Lung (tissue), 12 donors: ENCODE results near the gene OR10A7. TPM values are rescaled to one million over a fixed set of nuclear protein-coding genes. Genes with fewer than 3 reads are reported as not detected.
A peak's percentile ranks its signal among the peaks of the same experiment; 100 is the strongest.

ENCODE experiments used
- ATAC-seq: fragments of 200-7000 bp; cut with Tn5 transposase; one replicate; pipeline ENCODE4 v1.9.1; 2020; ENCODE audit warnings: moderate number of reproducible peaks; ENCODE audit not compliant: insufficient read depth, low FRiP score
- DNase-seq, 3 donors: peaks; one replicate each; pipeline ENCODE4 v3.0.0-alpha.2; 2013 to 2017
- H3K27ac ChIP-seq, 2 donors: one replicate each; pipeline ENCODE4 v1.5.1; 2013; ENCODE audit warnings: mild to moderate bottlenecking in 2 of 2, moderate library complexity in 2 of 2, control low read depth in 1 of 2, inconsistent platforms in 1 of 2, low read depth in 1 of 2, low read length in 1 of 2
- H3K27me3 ChIP-seq, 3 donors: one replicate each; pipeline ENCODE4 v1.5.1; 2013; ENCODE audit warnings: low read length in 2 of 3; ENCODE audit not compliant: control insufficient read depth in 3 of 3, insufficient read depth in 3 of 3
- H3K36me3 ChIP-seq, 4 donors: one replicate each; pipeline ENCODE4 v1.5.1; 2013; ENCODE audit warnings: low read length in 4 of 4, mild to moderate bottlenecking in 1 of 4, moderate library complexity in 1 of 4; ENCODE audit not compliant: control insufficient read depth in 4 of 4, insufficient read depth in 4 of 4
- H3K4me1 ChIP-seq, 5 donors: one replicate each; pipeline ENCODE4 v1.5.1; 2013; ENCODE audit warnings: low read length in 5 of 5, mild to moderate bottlenecking in 2 of 5, moderate library complexity in 1 of 5; ENCODE audit not compliant: control insufficient read depth in 5 of 5, insufficient read depth in 5 of 5
- H3K4me3 ChIP-seq: one replicate; pipeline ENCODE4 v1.5.1; 2013; ENCODE audit warnings: mild to moderate bottlenecking, control low read depth, moderate library complexity
- H3K9ac ChIP-seq, 2 donors: one replicate each; pipeline ENCODE4 v1.5.1; 2013; ENCODE audit warnings: low read length in 2 of 2, control low read depth in 1 of 2; ENCODE audit not compliant: insufficient read depth in 1 of 2
- H3K9me3 ChIP-seq, 4 donors: one replicate each; pipeline ENCODE4 v1.5.1; 2013; ENCODE audit warnings: low read length in 3 of 4, mild to moderate bottlenecking in 1 of 4, moderate library complexity in 1 of 4; ENCODE audit not compliant: control insufficient read depth in 4 of 4, insufficient read depth in 3 of 4
- WGBS, 2 donors: extraction: QIAGEN DNeasy Blood & Tissue Kit; methylation state at CpG; one replicate each; pipeline ENCODE4 v1.1.7; 2013; 5-methylcytosine and 5-hydroxymethylcytosine counted together
- polyA plus RNA-seq, 2 donors: library from polyadenylated mRNA; stranded (reverse); fragments of 200-250 nt; gene quantifications; one replicate each; pipeline ENCODE4 v1.2.1, GENCODE V29; 2013
- total RNA-seq, 2 donors: library from RNA; depleted of rRNA in 1 of 2; stranded (reverse); fragments of >200 nt in 1 of 2; gene quantifications; one replicate each; pipeline ENCODE4 v1.2.1, GENCODE V29; 2014 to 2021
- TF ChIP-seq, protein P1 (sequence below): IDR thresholded peaks from 2 replicates; pipeline ENCODE4 v1.5.1; 2012; ENCODE audit warnings: mild to moderate bottlenecking; ENCODE audit errors: control extremely low read depth, extremely low read depth
- donor health status: control.
- donor health status: control.
- donor health status: Bipolar disorder and iron deficiency.
- donor health status: healthy.
- donor health status: DM: yes; HTN: yes; CAD: no.

The OR10A7 gene
- total and polyA plus RNA-seq, 4 donors: not detected

DNA sequence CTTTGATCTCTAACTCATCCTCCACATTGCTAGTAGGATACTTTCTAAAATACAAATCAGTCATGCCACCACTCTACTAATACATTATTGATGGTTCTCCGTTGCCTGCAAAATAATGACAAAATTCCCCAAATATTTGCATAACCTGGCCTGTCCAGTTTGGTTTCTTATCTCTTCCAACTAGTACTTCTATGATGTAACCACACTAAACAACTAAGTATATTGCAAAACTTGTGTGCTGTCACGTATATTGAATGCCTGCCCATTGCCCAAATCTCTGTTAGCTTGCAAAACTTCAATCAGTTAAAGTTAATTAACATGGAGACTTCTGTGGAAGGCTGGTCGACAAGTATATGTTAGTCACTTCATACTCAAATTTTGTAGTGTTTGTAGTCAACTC, 30.1 kb downstream of the OR10A7 start:
- WGBS, 2 donors: 37 to 42% methylated on average over 3 of the region's 3 CpGs
- Histone ChIP-seq H3K4me1 (peaks cover 0 to 19% (median 0%) of the 10 kb centered on the region in 5 donors), H3K4me3 (no peak overlapping the region), H3K27ac (no peak overlapping the region), H3K9ac (no peak overlapping the region), H3K36me3 (no peaks in the 10 kb centered on the region), H3K27me3 (no peaks in the 10 kb centered on the region), H3K9me3 (no peaks in the 10 kb centered on the region)
- TF ChIP-seq, protein P1, sequence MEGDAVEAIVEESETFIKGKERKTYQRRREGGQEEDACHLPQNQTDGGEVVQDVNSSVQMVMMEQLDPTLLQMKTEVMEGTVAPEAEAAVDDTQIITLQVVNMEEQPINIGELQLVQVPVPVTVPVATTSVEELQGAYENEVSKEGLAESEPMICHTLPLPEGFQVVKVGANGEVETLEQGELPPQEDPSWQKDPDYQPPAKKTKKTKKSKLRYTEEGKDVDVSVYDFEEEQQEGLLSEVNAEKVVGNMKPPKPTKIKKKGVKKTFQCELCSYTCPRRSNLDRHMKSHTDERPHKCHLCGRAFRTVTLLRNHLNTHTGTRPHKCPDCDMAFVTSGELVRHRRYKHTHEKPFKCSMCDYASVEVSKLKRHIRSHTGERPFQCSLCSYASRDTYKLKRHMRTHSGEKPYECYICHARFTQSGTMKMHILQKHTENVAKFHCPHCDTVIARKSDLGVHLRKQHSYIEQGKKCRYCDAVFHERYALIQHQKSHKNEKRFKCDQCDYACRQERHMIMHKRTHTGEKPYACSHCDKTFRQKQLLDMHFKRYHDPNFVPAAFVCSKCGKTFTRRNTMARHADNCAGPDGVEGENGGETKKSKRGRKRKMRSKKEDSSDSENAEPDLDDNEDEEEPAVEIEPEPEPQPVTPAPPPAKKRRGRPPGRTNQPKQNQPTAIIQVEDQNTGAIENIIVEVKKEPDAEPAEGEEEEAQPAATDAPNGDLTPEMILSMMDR: no peak
- DNase-seq (peak in 1 of 3 donors; percentile 35), ATAC-seq (no peak)

- peak in 2 of 3 donors; percentile 85 to 89 for DNase-seq
- Histone ChIP-seq H3K27ac (no peak overlapping the region), H3K36me3 (no peaks in the 10 kb centered on the region), H3K4me3 (no peak overlapping the region), H3K27me3 (no peaks in the 10 kb centered on the region), H3K4me1 (peaks cover 0 to 19% (median 0%) of the 10 kb centered on the region in 5 donors), H3K9ac (no peak overlapping the region), H3K9me3 (no peaks in the 10 kb centered on the region)
- TF ChIP-seq, protein P1: no peak
- no peak for ATAC-seq
These were observed 32.5 kb downstream of the OR10A7 start for GRCh38 chr12:55253281-55253680.

DNA sequence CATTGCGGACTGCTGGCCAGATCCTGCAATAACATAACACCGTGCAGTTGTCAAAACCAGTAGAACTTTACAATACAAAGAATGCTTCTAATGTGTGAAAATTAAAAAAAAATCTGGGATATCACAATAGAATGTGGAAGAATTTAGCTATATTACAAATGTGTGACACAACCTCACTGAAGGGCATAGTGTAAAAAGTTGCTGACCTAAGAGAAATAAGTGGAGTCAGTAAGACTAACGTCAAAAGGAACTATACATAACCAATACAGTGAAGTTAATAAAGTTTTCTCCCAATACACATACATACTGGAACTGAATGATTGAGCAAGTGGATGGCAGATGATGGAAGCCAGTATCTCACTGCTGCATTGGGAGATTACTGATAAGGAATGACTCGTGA, 36.0 kb downstream of the OR10A7 start:
- Histone ChIP-seq H3K27ac (no peak overlapping the region), H3K4me1 (peaks cover 0 to 11% (median 0%) of the 10 kb centered on the region in 5 donors), H3K36me3 (no peaks in the 10 kb centered on the region), H3K27me3 (no peaks in the 10 kb centered on the region), H3K9me3 (no peaks in the 10 kb centered on the region), H3K9ac (no peak overlapping the region), H3K4me3 (no peak overlapping the region)
- TF ChIP-seq, protein P1: no peak
- ATAC-seq: no peak
- 91 to 97% methylated on average over 4 of the region's 4 CpGs for WGBS, 2 donors
- no peak for DNase-seq

DNA sequence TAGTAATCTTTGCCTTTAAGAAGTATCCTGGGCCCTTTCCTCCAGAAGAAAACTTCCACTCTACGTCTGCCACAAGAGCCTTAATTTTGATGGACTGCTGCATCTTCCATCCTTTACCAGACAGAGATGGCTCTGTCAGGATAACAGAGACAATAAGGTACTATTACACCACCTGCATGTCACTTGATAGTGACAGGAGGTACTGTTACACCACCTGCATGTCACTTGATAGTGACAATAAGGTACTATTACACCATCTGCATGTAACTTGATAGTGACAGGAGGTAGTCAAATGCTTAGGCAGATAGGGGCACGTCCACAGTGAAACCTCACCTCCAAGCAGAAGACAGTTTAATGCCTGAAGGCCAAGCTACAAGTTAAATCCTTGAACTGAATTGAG, 37.5 kb downstream of the OR10A7 start:
- DNase-seq: no peak
- H3K27ac ChIP-seq: no peak overlapping the region
- no peaks in the 10 kb centered on the region for H3K9me3 ChIP-seq
- TF ChIP-seq, protein P1: no peak
- peaks cover 0 to 11% (median 0%) of the 10 kb centered on the region in 5 donors for H3K4me1 ChIP-seq
- WGBS, 2 donors: 79 to 89% methylated on average over 2 of the region's 2 CpGs
- no peaks in the 10 kb centered on the region for H3K36me3 ChIP-seq
- H3K27me3 ChIP-seq: no peaks in the 10 kb centered on the region
- no peak overlapping the region for H3K9ac ChIP-seq
- H3K4me3 ChIP-seq: no peak overlapping the region
- no peak for ATAC-seq
